ENCODE measurements around the gene CCDC68.
A peak's percentile ranks its signal among the peaks of the same experiment; 100 is the strongest.

The CCDC68 gene

DNA sequence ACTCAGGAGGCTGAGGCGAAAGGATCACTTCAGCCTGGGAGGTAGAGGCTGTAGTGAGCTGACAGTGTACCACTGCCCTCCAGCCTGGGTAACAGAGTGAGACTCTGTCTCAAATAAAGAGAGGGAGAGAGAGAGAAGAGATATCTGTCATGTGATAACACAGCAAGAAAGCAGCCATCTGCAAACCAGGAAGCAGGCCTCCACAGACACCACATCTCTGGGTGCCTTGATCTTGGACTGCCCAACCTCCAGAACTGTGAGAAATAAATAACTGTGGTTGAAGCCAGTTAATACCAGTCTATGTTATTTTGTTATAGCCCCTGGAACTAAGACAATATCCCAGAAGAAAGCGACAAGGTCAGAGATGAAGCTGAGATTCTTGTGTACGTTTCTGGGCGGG is 2.6 kb upstream of the CCDC68 start:
- no peaks in the 10 kb centered on the region for H3K9me3 ChIP-seq (ENCODE audit: control insufficient read depth in 2 of 2, low read length in 2 of 2)
- no peak overlapping the region for H3K9ac ChIP-seq (ENCODE audit: low read depth in 1 of 2, low read length in 2 of 2)
- H3K4me3 ChIP-seq (ENCODE audit: low read length in 2 of 2), result no peak overlapping the region
- H3K36me3 ChIP-seq (ENCODE audit: control insufficient read depth in 2 of 2, insufficient read depth in 2 of 2, low read length in 2 of 2), result no peaks in the 10 kb centered on the region
- no peak overlapping the region for H3K27ac ChIP-seq (ENCODE audit: low read depth in 2 of 2, low read length in 2 of 2)
- peaks cover 4 to 12% of the 10 kb centered on the region in 2 donors for H3K4me1 ChIP-seq (ENCODE audit: control insufficient read depth in 2 of 2, insufficient read depth in 2 of 2, low read length in 2 of 2)
- no peaks in the 10 kb centered on the region for H3K27me3 ChIP-seq (ENCODE audit: control insufficient read depth in 2 of 2, insufficient read depth in 2 of 2, low read length in 2 of 2)

DNA sequence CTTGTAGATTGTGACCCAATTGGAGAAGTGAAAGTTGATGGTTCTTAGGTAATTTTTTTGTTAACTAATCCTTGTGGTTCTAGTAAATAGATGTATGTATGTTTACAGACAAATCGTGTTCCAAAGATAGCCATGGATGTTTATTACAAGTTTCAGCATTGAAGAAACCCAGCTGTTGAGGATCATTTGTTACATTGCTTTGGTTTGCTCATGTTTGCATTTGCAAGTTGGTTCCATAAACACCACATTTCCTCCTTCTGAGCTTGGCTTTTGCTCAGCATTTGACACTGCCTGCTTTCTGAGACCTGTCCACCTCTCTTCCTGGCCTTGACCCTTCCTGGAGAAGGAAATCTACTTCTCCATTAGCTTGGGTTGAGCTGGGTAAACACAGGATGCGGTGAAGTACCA is 1.8 kb upstream of the CCDC68 start:
- no peak overlapping the region for H3K4me3 ChIP-seq (ENCODE audit: low read length in 2 of 2)
- H3K36me3 ChIP-seq (ENCODE audit: control insufficient read depth in 2 of 2, insufficient read depth in 2 of 2, low read length in 2 of 2), result no peaks in the 10 kb centered on the region
- H3K9me3 ChIP-seq (ENCODE audit: control insufficient read depth in 2 of 2, low read length in 2 of 2), result no peaks in the 10 kb centered on the region
- H3K27me3 ChIP-seq (ENCODE audit: control insufficient read depth in 2 of 2, insufficient read depth in 2 of 2, low read length in 2 of 2), result no peaks in the 10 kb centered on the region
- peak overlapping the region; percentile 5 to 26 for H3K27ac ChIP-seq (ENCODE audit: low read depth in 2 of 2, low read length in 2 of 2)
- H3K4me1 ChIP-seq (ENCODE audit: control insufficient read depth in 2 of 2, insufficient read depth in 2 of 2, low read length in 2 of 2), result peaks cover 4 to 12% of the 10 kb centered on the region in 2 donors
- no peak overlapping the region for H3K9ac ChIP-seq (ENCODE audit: low read depth in 1 of 2, low read length in 2 of 2)

DNA sequence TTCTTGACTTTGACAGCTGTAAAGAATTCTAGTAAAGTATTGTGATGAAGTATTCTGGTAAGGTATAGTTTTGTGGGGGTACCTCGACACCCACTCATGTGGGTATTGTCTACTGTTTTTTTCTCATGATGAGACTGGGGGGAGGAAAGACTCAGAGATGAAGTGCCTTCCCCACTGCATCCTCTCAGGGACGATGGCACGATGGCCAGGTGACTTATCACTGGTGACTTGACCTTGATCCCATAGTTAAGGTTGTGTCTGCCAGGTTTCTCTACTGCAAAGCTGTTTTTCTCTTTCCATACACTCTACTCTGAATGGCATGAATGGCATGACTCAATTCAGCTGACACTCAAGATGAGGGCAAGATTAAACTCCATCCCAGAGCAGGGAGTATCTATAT is 936 bp upstream of the CCDC68 start:
- no peak overlapping the region for H3K27ac ChIP-seq (ENCODE audit: low read depth in 2 of 2, low read length in 2 of 2)
- H3K9me3 ChIP-seq (ENCODE audit: control insufficient read depth in 2 of 2, low read length in 2 of 2), result no peaks in the 10 kb centered on the region
- no peak overlapping the region for H3K4me3 ChIP-seq (ENCODE audit: low read length in 2 of 2)
- H3K36me3 ChIP-seq (ENCODE audit: control insufficient read depth in 2 of 2, insufficient read depth in 2 of 2, low read length in 2 of 2), result no peaks in the 10 kb centered on the region
- H3K4me1 ChIP-seq (ENCODE audit: control insufficient read depth in 2 of 2, insufficient read depth in 2 of 2, low read length in 2 of 2), result peaks cover 4 to 12% of the 10 kb centered on the region in 2 donors
- H3K9ac ChIP-seq (ENCODE audit: low read depth in 1 of 2, low read length in 2 of 2), result no peak overlapping the region
- no peaks in the 10 kb centered on the region for H3K27me3 ChIP-seq (ENCODE audit: control insufficient read depth in 2 of 2, insufficient read depth in 2 of 2, low read length in 2 of 2)

DNA sequence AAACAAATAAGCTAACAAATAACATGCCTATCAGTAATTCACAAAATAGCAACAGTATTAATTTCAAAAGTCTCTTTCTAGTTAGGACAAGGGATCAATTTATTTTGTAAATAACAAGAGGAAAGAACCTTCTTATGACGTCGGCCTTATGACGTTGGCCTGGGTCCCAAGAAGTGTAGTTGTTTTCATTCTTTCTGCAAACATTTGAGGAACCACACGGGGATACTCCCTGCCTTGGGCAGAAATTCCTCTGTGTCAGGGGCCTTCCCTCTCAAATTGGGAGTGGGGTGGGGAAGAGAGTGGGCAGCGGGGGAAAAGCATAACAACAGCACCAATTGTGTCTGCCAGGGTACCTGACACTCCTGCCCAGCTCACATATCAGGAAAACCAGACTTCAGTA is 1.3 kb downstream of the CCDC68 start:
- Histone ChIP-seq H3K9ac (ENCODE audit: low read depth in 1 of 2, low read length in 2 of 2) (peak overlapping the region in 1 of 2 donors; percentile 91), H3K9me3 (ENCODE audit: control insufficient read depth in 2 of 2, low read length in 2 of 2) (no peaks in the 10 kb centered on the region), H3K27ac (ENCODE audit: low read depth in 2 of 2, low read length in 2 of 2) (peak overlapping the region; percentile 88 to 90), H3K4me3 (ENCODE audit: low read length in 2 of 2) (peak overlapping the region; percentile 83 to 87), H3K4me1 (ENCODE audit: control insufficient read depth in 2 of 2, insufficient read depth in 2 of 2, low read length in 2 of 2) (peaks cover 4 to 12% of the 10 kb centered on the region in 2 donors), H3K27me3 (ENCODE audit: control insufficient read depth in 2 of 2, insufficient read depth in 2 of 2, low read length in 2 of 2) (no peaks in the 10 kb centered on the region), H3K36me3 (ENCODE audit: control insufficient read depth in 2 of 2, insufficient read depth in 2 of 2, low read length in 2 of 2) (no peaks in the 10 kb centered on the region)

DNA sequence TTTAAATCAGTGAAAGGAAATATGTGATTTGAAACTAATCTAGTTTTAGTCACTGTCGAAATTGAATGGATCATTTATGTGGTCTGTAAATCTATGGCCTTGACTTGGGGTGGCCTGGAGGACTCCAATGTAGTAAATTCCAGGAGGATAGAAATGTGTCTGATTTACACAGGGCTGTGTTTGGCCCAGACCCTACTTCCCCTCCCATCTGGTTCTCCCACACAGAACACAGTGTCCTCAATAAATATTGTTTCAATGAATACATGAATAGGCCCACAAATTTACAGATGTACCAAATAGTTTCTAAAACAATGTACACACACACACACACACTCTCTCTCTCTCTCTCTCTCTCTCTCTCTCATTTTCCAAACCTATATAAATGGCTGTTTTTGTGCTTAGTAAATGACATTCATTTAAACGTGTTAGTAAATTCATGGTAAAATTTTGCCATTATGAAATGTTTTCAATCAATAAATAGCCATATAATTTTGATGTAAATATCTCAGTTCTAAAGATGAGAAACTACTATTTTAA is 1.9 kb downstream of the CCDC68 start:
- no peaks in the 10 kb centered on the region for H3K9me3 ChIP-seq (ENCODE audit: control insufficient read depth in 2 of 2, low read length in 2 of 2)
- H3K27ac ChIP-seq (ENCODE audit: low read depth in 2 of 2, low read length in 2 of 2), result peak overlapping the region in 1 of 2 donors; percentile 90
- H3K9ac ChIP-seq (ENCODE audit: low read depth in 1 of 2, low read length in 2 of 2), result peak overlapping the region in 1 of 2 donors; percentile 91
- H3K36me3 ChIP-seq (ENCODE audit: control insufficient read depth in 2 of 2, insufficient read depth in 2 of 2, low read length in 2 of 2), result no peaks in the 10 kb centered on the region
- peak overlapping the region; percentile 83 to 87 for H3K4me3 ChIP-seq (ENCODE audit: low read length in 2 of 2)
- no peaks in the 10 kb centered on the region for H3K27me3 ChIP-seq (ENCODE audit: control insufficient read depth in 2 of 2, insufficient read depth in 2 of 2, low read length in 2 of 2)
- H3K4me1 ChIP-seq (ENCODE audit: control insufficient read depth in 2 of 2, insufficient read depth in 2 of 2, low read length in 2 of 2), result peaks cover 4 to 12% of the 10 kb centered on the region in 2 donors

DNA sequence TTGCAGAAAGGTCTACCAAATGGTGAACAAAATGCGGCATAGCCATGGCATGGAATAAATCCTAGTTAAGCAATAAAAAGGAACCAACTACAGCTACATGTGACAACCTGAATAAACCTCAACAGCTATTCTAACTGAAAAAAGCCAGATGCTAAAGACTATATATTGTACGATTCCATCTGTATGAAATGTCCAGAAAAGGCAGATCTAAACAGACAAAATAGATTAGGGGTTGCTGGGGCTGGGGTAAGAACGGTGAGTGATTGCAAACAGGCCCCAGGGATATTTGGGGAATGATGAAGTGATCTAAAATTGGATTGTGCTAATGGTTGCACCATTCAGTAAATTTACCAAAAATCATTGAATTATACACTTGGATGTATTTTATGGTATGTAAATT is 2.8 kb downstream of the CCDC68 start:
- no peak overlapping the region for H3K9ac ChIP-seq (ENCODE audit: low read depth in 1 of 2, low read length in 2 of 2)
- peaks cover 4 to 12% of the 10 kb centered on the region in 2 donors for H3K4me1 ChIP-seq (ENCODE audit: control insufficient read depth in 2 of 2, insufficient read depth in 2 of 2, low read length in 2 of 2)
- no peak overlapping the region for H3K4me3 ChIP-seq (ENCODE audit: low read length in 2 of 2)
- no peaks in the 10 kb centered on the region for H3K9me3 ChIP-seq (ENCODE audit: control insufficient read depth in 2 of 2, low read length in 2 of 2)
- H3K27ac ChIP-seq (ENCODE audit: low read depth in 2 of 2, low read length in 2 of 2), result no peak overlapping the region
- H3K36me3 ChIP-seq (ENCODE audit: control insufficient read depth in 2 of 2, insufficient read depth in 2 of 2, low read length in 2 of 2), result no peaks in the 10 kb centered on the region
- H3K27me3 ChIP-seq (ENCODE audit: control insufficient read depth in 2 of 2, insufficient read depth in 2 of 2, low read length in 2 of 2), result no peaks in the 10 kb centered on the region

DNA sequence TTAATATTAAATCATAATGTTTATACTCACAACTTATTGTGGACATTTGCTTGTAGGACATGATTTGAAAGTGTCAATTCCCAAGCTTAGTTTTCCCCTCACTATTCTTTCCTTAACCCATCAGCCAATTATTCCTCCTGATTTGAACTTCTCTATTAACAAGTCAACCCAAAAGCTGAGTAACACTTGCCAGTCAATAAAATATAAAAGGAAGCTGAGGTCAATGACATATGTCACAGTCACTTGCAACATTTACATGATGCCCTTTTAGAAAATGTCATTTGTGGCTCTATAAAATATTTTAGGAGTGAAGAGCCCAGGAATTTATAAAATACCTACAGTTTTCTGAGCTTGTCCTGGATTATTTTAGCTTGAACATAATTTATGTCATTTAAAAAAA is 7.2 kb downstream of the CCDC68 start:
- H3K27me3 ChIP-seq (ENCODE audit: control insufficient read depth in 2 of 2, insufficient read depth in 2 of 2, low read length in 2 of 2), result no peaks in the 10 kb centered on the region

DNA sequence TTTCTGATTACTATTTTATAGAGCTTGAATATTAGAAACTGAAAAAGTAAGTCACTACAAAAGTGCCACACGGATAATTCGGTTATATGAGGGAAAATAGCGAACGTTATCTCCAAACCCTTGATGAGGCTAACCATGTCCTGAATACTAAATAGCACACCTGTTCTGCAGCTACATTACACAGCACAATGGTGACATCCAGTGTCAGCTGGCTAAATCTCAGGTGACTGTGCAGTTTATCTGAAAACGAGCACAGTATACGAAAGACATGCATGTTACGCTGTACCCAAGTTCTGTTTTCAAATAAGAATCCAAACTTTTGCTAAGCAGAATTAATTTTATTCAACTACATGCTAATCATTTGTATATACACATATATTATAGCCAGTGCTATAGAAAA is 9.0 kb downstream of the CCDC68 start:
- Histone ChIP-seq H3K9me3 (ENCODE audit: control insufficient read depth in 2 of 2, low read length in 2 of 2) (no peaks in the 10 kb centered on the region), H3K4me3 (ENCODE audit: low read length in 2 of 2) (no peak overlapping the region), H3K4me1 (ENCODE audit: control insufficient read depth in 2 of 2, insufficient read depth in 2 of 2, low read length in 2 of 2) (peaks cover 25 to 41% of the 10 kb centered on the region in 2 donors), H3K27me3 (ENCODE audit: control insufficient read depth in 2 of 2, insufficient read depth in 2 of 2, low read length in 2 of 2) (no peaks in the 10 kb centered on the region), H3K9ac (ENCODE audit: low read depth in 1 of 2, low read length in 2 of 2) (no peak overlapping the region), H3K27ac (ENCODE audit: low read depth in 2 of 2, low read length in 2 of 2) (no peak overlapping the region), H3K36me3 (ENCODE audit: control insufficient read depth in 2 of 2, insufficient read depth in 2 of 2, low read length in 2 of 2) (no peaks in the 10 kb centered on the region)

More for the DNA sequence above, 7.2 kb downstream of the CCDC68 start:
- no peak overlapping the region for H3K4me3 ChIP-seq (ENCODE audit: low read length in 2 of 2)
- peaks cover 19 to 29% of the 10 kb centered on the region in 2 donors for H3K4me1 ChIP-seq (ENCODE audit: control insufficient read depth in 2 of 2, insufficient read depth in 2 of 2, low read length in 2 of 2)
- no peak overlapping the region for H3K9ac ChIP-seq (ENCODE audit: low read depth in 1 of 2, low read length in 2 of 2)
- no peaks in the 10 kb centered on the region for H3K9me3 ChIP-seq (ENCODE audit: control insufficient read depth in 2 of 2, low read length in 2 of 2)
- no peaks in the 10 kb centered on the region for H3K36me3 ChIP-seq (ENCODE audit: control insufficient read depth in 2 of 2, insufficient read depth in 2 of 2, low read length in 2 of 2)
- no peak overlapping the region for H3K27ac ChIP-seq (ENCODE audit: low read depth in 2 of 2, low read length in 2 of 2)

DNA sequence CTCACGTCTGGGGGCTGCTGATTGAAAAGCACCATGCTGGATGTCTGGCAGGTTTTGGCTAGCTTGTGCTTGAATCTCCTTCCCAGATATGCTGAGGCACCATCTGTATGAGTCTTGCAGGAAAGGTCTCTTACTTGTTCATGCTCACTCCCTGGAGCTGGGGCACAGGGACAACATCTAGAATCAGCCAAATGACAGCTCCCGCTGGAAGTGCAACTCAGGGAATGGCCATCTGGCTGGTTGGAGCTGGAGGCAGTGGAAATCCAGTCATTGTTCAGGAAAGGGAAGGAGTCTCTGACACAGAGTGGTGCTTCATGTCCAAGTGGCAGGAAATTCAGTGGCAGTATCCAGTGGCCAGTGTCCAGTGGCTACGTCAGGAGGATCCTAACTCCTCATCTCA is 9.7 kb downstream of the CCDC68 start:
- no peak overlapping the region for H3K27ac ChIP-seq (ENCODE audit: low read depth in 2 of 2, low read length in 2 of 2)
- H3K9me3 ChIP-seq (ENCODE audit: control insufficient read depth in 2 of 2, low read length in 2 of 2), result no peaks in the 10 kb centered on the region
- H3K36me3 ChIP-seq (ENCODE audit: control insufficient read depth in 2 of 2, insufficient read depth in 2 of 2, low read length in 2 of 2), result no peaks in the 10 kb centered on the region
- H3K4me3 ChIP-seq (ENCODE audit: low read length in 2 of 2), result no peak overlapping the region
- H3K9ac ChIP-seq (ENCODE audit: low read depth in 1 of 2, low read length in 2 of 2), result no peak overlapping the region
- peaks cover 25 to 41% of the 10 kb centered on the region in 2 donors for H3K4me1 ChIP-seq (ENCODE audit: control insufficient read depth in 2 of 2, insufficient read depth in 2 of 2, low read length in 2 of 2)
- H3K27me3 ChIP-seq (ENCODE audit: control insufficient read depth in 2 of 2, insufficient read depth in 2 of 2, low read length in 2 of 2), result no peaks in the 10 kb centered on the region

DNA sequence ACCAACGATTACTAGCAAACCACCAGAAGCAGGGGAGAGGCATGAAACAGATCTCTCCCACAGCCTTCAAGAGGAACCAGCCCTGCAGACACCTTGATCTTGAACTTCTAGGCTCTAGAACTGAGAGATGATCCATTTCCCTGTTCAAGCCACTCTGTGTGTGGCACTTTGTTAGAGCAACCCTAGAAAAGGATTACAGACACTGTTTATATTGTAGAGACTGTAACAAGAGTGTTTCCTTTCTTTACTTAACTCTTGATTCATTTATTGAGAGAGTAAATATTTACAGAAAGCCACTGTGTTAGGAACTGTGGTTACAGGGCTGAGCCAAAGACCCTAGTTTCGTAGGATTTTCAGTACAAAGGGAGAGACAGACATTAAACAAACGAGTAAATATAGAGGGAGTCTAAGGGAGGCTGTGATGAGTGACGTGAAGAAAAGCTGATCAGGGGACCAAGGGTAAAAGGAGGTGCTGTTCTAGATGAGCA is 10.9 kb downstream of the CCDC68 start:
- H3K27ac ChIP-seq (ENCODE audit: low read depth in 2 of 2, low read length in 2 of 2), result peak overlapping the region; percentile 35 to 90
- H3K27me3 ChIP-seq (ENCODE audit: control insufficient read depth in 2 of 2, insufficient read depth in 2 of 2, low read length in 2 of 2), result no peaks in the 10 kb centered on the region
- no peaks in the 10 kb centered on the region for H3K36me3 ChIP-seq (ENCODE audit: control insufficient read depth in 2 of 2, insufficient read depth in 2 of 2, low read length in 2 of 2)
- peaks cover 25 to 41% of the 10 kb centered on the region in 2 donors for H3K4me1 ChIP-seq (ENCODE audit: control insufficient read depth in 2 of 2, insufficient read depth in 2 of 2, low read length in 2 of 2)
- peak overlapping the region; percentile 6 to 31 for H3K4me3 ChIP-seq (ENCODE audit: low read length in 2 of 2)
- peak overlapping the region in 1 of 2 donors; percentile 47 for H3K9ac ChIP-seq (ENCODE audit: low read depth in 1 of 2, low read length in 2 of 2)
- H3K9me3 ChIP-seq (ENCODE audit: control insufficient read depth in 2 of 2, low read length in 2 of 2), result no peaks in the 10 kb centered on the region
